CD4-positive, alpha-beta T cell treated with Interleukin-12 subunit alpha and Interleukin-12 subunit beta, for 1 hour (primary cell): ENCODE data around the gene MARK3.

ENCODE experiments used
- DNase-seq: peaks from one replicate; pipeline ENCODE4 v3.0.0-alpha.2; 2020

The MARK3 gene

GRCh38 chr14:103396463-103396862 lies 11.2 kb downstream of the MARK3 start:
- DNase-seq, result no peak

DNA sequence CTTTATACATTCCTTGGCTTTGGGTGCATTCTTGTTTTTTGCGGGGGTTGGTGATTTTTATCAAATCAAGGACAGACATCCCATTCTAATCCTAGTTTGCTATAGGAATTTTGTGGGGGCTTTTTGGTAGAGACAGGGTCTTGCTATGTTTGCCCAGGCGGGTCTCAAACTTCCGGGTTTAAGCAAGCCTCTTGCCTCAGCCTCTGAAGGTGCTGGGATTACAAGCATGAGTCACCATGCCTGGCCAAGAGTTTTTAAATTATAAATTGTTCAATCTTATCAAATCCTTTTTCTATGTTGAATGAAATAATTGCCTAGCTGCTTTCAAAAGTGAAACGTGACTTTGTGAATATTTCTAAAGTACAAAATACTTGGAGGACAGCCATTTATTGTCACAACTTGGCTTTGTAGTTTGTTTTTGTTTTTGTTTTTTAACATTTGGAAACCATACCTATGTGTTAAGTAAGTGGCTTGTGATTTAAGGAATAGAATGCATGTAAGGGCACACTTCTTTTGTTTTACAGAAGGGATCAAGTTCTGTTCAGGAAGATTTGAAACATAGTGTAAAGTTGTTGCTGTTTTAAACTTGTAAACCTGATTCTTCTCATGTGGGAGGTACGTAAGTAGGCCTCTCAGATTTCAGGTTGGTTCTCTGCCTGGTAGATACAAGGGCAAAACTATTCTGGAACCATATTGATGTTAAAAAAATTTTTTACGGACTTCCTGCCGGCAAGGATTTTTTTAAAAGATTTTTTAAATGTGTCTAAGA lies 13.4 kb downstream of the MARK3 start:
- DNase-seq, result no peak

DNA sequence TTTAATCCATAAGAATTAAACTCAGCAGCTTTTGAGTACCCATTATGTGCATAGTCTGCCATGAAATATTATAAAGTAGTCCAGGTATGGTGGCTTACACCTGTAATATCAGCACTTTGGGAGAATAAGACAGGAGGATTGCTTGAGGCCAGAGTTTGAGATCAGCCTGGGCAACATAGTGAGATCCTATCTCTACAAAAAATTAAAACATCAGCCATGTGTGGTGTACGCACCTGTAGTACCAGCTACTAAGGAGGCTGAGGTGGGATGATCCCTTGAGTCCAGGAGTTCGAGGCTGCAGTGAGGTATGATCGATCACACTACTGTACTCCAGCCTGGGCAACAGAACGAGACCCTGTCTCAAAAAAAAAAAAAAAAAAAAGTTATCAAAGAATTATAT lies 15.3 kb downstream of the MARK3 start:
- DNase-seq, result no peak

DNA sequence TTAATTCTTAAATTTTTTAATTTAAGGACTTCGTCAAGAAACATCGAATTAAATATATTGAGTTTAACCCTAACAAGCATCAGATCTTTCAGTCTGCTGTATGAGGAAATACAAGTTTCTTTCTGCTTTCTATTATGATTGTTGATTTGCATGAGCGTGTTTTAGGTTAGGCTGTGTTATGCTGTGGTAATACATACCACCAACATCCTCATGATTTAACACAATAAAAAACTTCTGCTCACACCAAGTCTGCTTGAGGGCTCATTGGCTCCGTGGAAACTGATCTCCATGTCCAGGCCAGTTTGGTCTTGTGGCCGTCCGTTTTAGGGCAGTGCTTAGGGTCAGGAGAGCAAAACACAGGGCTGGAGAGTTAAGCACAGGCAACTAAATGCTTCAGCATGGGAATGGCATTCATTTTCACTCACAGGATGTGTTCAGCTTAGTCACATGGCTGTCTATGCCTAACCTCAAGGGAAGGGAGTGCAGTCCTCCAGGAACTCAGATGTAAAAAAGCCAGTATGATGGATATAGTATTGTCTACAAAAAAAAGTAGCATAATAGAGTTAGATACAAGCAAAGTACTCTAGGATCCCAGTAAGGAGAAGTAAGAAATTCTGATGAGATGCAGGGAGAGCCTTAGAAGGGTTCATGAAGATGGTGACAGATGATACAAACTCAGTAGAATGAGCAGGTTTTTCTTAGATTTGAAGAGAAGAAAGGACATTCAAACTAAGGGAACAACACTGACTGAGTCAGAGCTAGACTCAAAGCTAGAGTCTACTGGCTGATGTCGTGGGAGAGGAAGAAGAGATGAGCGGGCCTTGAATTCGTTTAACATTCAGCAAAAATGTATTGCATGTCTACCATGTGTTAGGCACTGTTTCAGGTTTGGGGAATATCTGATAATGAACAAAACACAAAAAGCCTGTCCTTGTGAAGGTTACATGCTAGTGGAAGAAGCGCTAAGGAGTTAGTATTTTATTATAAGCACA lies 16.3 kb downstream of the MARK3 start:
- no peak for DNase-seq

DNA sequence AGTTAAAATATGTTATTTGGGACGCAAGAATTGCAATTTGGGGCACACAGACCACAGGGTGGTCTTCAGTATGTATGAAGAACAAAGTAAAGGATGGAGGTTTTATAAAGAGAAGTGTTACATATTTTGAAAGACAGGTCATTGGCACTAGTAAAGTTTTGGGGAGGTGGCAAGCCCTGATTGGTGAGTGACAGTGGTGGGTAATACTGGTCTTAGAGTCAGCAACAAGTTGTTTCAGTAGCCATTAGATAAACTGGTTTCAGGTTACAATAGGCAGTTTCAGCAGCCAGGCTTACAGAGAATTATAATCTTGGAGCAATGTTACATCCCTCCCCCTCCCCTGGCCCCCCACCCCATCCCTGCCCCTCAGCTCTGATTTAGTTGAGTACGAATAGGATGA lies 17.5 kb downstream of the MARK3 start:
- no peak for DNase-seq

- no peak for DNase-seq
These were observed 19.1 kb downstream of the MARK3 start for GRCh38 chr14:103404032-103404918.

- no peak for DNase-seq
These were observed 19.7 kb downstream of the MARK3 start for GRCh38 chr14:103404920-103405319.

DNA sequence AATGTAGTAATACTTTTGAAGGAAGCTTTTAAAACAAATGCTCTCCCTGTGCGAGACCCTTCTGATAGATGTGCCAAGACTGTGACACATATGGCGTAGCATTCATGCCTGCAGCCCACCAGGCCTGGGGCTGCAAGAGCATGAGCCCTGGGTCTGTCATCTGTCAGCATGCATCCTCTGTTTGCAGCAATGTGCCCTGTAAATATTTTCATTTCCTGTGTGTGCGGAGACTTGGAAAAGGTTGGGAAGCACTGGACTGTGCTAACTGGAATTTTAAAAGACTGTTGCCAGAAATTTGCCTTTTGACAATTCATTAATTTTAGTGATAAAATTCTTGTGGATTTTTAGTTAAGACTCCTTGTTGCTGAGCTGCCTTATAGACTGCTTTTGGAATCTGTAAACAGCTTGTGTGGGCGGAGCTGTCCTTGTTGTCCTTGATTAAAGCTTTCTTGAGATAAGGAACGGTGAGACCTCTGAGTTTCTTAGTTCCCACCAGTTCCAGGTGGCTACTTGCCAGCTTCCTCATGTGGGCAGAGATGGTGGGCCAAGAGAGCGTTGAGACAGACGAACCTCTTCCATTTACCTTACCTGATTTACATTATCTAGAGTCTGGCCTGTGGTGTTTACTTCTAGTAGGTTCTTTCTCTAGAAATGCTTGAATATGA lies 23.4 kb downstream of the MARK3 start:
- DNase-seq, result no peak

GRCh38 chr14:103416916-103417315 lies 31.7 kb downstream of the MARK3 start:
- DNase-seq, result no peak

DNA sequence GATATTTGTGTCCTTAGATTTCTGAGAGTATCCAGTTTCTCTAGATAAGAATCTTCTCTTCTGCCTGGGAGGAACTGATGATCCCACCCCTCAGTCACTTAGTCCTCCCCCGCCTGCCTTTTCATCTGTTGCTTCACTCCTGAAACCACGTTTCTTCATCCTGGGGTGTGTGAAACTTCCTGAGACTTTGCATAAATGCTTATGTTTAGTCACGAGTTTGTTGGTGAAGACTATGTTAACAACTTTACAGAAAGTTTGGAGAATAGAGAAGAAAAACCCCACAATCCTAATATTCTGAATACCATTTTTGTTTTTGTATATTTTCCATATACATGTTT lies 33.2 kb downstream of the MARK3 start:
- DNase-seq, result no peak

DNA sequence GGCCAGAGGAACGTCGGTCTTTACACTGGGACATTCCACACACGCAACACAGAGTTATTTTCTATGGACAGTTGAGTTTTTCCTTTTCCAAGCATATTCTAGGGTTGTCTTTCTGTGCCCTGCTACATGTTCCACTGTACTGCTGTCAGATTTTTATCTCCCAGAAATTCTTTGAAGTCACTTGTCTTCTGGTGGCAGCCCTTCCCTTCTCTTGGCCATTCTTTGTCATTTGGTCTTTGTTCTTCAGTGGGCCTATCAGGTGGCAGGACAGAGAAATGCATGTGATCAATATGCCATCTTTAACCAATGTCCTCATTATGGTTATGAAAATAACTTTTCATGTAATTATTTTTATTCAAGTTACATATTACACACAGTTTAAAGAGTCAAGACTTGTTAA lies 36.3 kb downstream of the MARK3 start:
- no peak for DNase-seq

GRCh38 chr14:103423050-103423461 lies 37.8 kb downstream of the MARK3 start:
- no peak for DNase-seq

GRCh38 chr14:103427485-103428443 lies 42.5 kb downstream of the MARK3 start:
- DNase-seq, result peak; percentile 50

- DNase-seq, result no peak
These were observed 43.7 kb downstream of the MARK3 start for GRCh38 chr14:103428723-103429556.

DNA sequence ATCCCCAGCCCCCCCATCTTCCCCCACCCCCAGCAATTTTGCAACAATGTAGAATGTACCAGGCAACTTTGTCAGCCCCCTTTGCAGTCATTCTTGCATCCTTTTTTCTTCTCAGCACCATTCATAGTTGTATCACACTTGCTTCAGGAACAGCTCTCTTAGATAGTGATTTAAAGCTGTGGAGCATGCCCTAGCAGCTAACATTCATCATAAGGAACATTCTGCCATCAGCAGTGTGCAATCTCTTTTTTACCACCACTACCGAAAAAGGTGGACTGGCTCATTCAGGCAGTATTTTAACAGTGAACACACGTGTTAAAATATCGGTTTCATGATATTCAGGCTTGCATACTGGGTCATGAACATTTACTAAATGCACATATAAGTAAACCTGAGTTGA lies 45.1 kb downstream of the MARK3 start:
- no peak for DNase-seq

DNA sequence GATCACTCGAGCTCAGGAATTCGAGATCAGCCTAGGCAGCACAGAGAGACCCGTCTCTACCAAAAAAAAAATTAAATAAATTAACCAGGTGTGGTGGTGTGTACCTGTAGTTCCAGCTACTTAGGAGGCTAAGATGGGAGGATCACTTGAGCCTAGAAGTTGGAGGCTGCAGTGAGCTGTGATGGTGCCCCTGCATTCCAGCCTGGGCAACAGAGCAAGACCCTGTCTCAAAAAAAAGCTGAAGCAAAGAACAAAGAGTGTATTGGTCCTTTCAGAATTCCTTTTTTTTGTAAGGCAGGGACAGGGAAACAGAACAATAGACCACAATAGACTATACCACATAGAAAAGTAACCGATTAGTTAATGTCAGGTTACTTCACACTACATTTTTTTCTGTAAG lies 47.4 kb downstream of the MARK3 start:
- no peak for DNase-seq

- no peak for DNase-seq
These were observed 48.8 kb downstream of the MARK3 start for GRCh38 chr14:103433916-103434563.

GRCh38 chr14:103434868-103435442 lies 49.7 kb downstream of the MARK3 start:
- DNase-seq, result no peak

DNA sequence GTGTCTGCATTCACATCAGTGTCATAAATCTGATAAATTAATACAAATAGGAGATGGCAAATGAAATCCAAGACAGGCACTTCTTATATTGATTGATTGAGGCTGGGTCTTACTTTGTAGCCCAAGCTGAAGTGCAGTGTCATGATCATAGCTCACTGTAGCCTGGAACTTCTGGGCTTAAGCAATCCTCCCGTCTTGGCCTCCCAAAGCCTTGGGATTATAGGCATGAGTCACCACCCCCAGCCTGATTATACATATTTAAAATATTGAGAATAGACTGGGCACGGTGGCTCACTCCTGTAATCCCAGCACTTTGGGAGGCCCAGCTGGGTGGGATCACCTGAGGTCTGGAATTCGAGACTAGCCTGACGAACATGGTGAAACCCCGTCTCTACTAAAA lies 51.3 kb downstream of the MARK3 start:
- no peak for DNase-seq
